K562 (cell line): ENCODE measurements around the gene KIF6. TPM values are rescaled to one million over a fixed set of nuclear protein-coding genes. Genes with fewer than 3 reads are reported as not detected.

ENCODE experiments used
- DEAF1 ChIP-seq: fragments of 450-650 bp; formaldehyde crosslinking; IDR thresholded peaks from 2 replicates; pipeline ENCODE4 v1.4.0; 2020; ENCODE audit warnings: mild to moderate bottlenecking, moderate library complexity
- NR2C2 ChIP-seq, 2 experiments: fragments of 200-800 bp in 1 of 2; sonication (Bioruptor generic) in 1 of 2; sonication (generic) in 1 of 2; formaldehyde crosslinking in 1 of 2; IDR thresholded peaks; 2 replicates each; pipeline versions ENCODE4 v1.6.1 to v1.8.0; 2016 to 2022; ENCODE audit warnings: mild to moderate bottlenecking in 1 of 2, missing compliant biosample characterization in 1 of 2, missing genetic modification characterization in 1 of 2, missing genetic modification reagents in 1 of 2
- RB1 ChIP-seq: fragments of 450-650 bp; IDR thresholded peaks from 2 replicates; pipeline ENCODE4 v1.6.1; 2017; ENCODE audit warnings: low read depth, mild to moderate bottlenecking
- SMARCC2 ChIP-seq: fragments of 450-650 bp; IDR thresholded peaks from 2 replicates; pipeline ENCODE4 v1.6.1; 2017; ENCODE audit warnings: antibody characterized with exemption, moderate library complexity, mild to moderate bottlenecking, low read depth
- STAT5B ChIP-seq: fragments of 250-450 bp; sonication (Bioruptor Pico); IDR thresholded peaks from 2 replicates; pipeline ENCODE4 v1.8.0; 2021; ENCODE audit warnings: mild to moderate bottlenecking, inconsistent platforms
- TAF15 ChIP-seq: fragments of 200-400 bp; formaldehyde crosslinking; IDR thresholded peaks from 2 replicates; pipeline ENCODE4 v1.6.1; 2017; ENCODE audit warnings: mild to moderate bottlenecking, low read depth, low read length, moderate library complexity
- ZBTB49 ChIP-seq: sonication (generic); formaldehyde crosslinking; IDR thresholded peaks from 2 replicates; pipeline ENCODE4 v1.8.0; 2022; ENCODE audit warnings: missing genetic modification reagents, mild to moderate bottlenecking, borderline replicate concordance
- ZNF75A ChIP-seq: fragments of 450-650 bp; formaldehyde crosslinking; IDR thresholded peaks from 2 replicates; pipeline ENCODE4 v1.4.0; 2020; ENCODE audit warnings: mild to moderate bottlenecking
- polyA plus RNA-seq, 8 experiments: library from polyadenylated mRNA; depleted of rRNA in 4 of 8; stranded (reverse) in 5 of 8; unstranded in 3 of 8; fragments of >200 nt; fragmentation: Nextera tagmentation in 2 of 8; fragmentation: Illumina TruSeq in 1 of 8; extraction: Ambion mirVana in 2 of 8; extraction: Trizol in 1 of 8; gene quantifications; 2 replicates each; pipeline versions ENCODE4 v1.2.1 to v1.2.3, GENCODE V29; 2011 to 2014; ENCODE audit warnings: inconsistent platforms in 1 of 8, missing spikeins in 1 of 8
- total RNA-seq, 7 experiments: library from RNA; depleted of rRNA in 6 of 7; stranded (reverse); fragments of >200 nt in 6 of 7; fragmentation: Illumina TruSeq in 2 of 7; extraction: Trizol in 2 of 7; gene quantifications; 2 replicates each; pipeline versions ENCODE4 v1.2.1 to v1.2.3, GENCODE V29; 2011 to 2021; ENCODE audit warnings: low replicate concordance in 1 of 7
- TF ChIP-seq, protein P1 (sequence below), 2 experiments: fragments of 450-650 bp; IDR thresholded peaks; 2 replicates each; pipeline ENCODE4 v1.6.1; 2018; ENCODE audit warnings: mild to moderate bottlenecking in 2 of 2, low read depth in 1 of 2; ENCODE audit not compliant: partially characterized antibody in 2 of 2

Gene KIF6
- total and polyA plus RNA-seq, 9 of the 15 experiments (the other 6 are each of a cell fraction or from before 2014, with no cell fraction given) = not detected

DNA sequence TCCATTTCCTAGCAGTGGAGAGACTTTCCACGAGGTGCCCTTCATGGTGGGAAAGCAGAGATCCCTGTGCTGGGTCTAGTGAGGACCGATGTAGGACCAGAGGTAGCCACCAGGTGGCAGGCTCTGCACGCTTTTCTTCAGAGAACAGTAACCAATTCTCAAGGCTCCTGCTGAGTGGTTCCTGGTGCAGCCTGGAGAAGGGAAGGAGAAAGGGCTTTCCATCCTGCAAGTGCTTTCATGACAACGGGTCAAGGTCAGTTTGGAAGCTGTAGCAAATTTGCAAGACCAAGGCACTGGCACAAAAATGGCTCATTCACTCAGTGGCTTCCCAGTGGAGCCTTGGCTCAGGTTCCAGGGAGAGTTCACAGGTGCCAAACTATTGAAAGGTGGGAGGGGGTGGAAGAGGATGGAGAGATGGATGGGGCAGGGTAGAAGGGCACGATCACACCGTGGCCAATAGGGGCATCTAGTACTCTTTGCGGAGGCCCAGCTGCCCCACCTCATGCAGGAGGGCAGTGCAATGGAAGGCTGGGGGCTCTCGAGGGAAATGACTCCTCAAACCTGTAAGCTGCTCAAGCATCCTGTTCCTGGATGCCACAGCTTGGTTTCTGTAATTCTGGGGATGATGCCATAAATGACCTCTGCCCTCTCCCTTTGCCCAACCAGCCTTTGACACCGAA is 377.2 kb downstream of the KIF6 start (continued):
- TF ChIP-seq ZBTB49 (CRISPR knock-in tag) (0 out of 2 replicates have a peak, but pooled peaks have one; percentile 55), ZNF75A (CRISPR knock-in tag) (no peak), RB1 (peak; percentile 31; the same call in 1 of the 2 replicates), STAT5B (no peak), TAF15 (no peak), NR2C2 (CRISPR knock-in tag; IDR thresholded peaks at IDR 0.05) (no peak), NR2C2 (tag; IDR thresholded peaks at IDR 0.05) (no peak), DEAF1 (peak; percentile 32; the same call in 1 of the 2 replicates), SMARCC2 (no peak)
- TF ChIP-seq, protein P1, sequence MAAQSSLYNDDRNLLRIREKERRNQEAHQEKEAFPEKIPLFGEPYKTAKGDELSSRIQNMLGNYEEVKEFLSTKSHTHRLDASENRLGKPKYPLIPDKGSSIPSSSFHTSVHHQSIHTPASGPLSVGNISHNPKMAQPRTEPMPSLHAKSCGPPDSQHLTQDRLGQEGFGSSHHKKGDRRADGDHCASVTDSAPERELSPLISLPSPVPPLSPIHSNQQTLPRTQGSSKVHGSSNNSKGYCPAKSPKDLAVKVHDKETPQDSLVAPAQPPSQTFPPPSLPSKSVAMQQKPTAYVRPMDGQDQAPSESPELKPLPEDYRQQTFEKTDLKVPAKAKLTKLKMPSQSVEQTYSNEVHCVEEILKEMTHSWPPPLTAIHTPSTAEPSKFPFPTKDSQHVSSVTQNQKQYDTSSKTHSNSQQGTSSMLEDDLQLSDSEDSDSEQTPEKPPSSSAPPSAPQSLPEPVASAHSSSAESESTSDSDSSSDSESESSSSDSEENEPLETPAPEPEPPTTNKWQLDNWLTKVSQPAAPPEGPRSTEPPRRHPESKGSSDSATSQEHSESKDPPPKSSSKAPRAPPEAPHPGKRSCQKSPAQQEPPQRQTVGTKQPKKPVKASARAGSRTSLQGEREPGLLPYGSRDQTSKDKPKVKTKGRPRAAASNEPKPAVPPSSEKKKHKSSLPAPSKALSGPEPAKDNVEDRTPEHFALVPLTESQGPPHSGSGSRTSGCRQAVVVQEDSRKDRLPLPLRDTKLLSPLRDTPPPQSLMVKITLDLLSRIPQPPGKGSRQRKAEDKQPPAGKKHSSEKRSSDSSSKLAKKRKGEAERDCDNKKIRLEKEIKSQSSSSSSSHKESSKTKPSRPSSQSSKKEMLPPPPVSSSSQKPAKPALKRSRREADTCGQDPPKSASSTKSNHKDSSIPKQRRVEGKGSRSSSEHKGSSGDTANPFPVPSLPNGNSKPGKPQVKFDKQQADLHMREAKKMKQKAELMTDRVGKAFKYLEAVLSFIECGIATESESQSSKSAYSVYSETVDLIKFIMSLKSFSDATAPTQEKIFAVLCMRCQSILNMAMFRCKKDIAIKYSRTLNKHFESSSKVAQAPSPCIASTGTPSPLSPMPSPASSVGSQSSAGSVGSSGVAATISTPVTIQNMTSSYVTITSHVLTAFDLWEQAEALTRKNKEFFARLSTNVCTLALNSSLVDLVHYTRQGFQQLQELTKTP (IDR thresholded peaks at IDR 0.05; ENCODE audit: low read depth in 1 of 2, partially characterized antibody in 2 of 2) = no peak
